ENCODE results near the gene DPAGT1. TPM values are rescaled to one million over a fixed set of nuclear protein-coding genes. Genes with fewer than 3 reads are reported as not detected.

Gene DPAGT1
- total RNA-seq, 1 donor from 2014 or later = 38.4 TPM

DNA sequence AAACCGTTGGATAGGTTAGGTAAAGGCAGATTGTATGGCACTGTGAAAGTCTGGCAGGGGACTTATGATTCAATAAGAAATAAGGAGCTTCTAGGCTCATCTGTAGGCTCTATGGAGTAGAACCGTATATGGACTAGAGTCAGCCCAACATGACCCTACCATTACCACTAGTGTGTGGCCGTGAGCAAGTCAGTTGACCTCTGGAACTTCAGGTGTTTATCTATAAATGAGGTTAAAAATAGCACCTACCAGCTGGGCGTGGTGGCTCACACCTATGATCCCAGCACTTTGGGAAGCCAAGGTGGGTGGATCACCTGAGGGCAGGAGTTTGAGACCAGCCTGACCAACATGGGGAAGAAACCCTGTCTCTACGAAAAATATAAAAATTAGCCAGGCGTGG, 24.2 kb upstream of the DPAGT1 start:
- Histone ChIP-seq H3K4me1 (peaks cover 10% of the 10 kb centered on the region), H3K9me3 (no peaks in the 10 kb centered on the region), H3K27ac (no peak overlapping the region), H3K36me3 (peaks cover 44% of the 10 kb centered on the region), H3K4me3 (no peak overlapping the region), H3K27me3 (no peaks in the 10 kb centered on the region)
- DNase-seq (no peak), ATAC-seq (no peak)
- intact Hi-C loops (cut with DNase I) = no loop called here
- TF ChIP-seq, protein P1, sequence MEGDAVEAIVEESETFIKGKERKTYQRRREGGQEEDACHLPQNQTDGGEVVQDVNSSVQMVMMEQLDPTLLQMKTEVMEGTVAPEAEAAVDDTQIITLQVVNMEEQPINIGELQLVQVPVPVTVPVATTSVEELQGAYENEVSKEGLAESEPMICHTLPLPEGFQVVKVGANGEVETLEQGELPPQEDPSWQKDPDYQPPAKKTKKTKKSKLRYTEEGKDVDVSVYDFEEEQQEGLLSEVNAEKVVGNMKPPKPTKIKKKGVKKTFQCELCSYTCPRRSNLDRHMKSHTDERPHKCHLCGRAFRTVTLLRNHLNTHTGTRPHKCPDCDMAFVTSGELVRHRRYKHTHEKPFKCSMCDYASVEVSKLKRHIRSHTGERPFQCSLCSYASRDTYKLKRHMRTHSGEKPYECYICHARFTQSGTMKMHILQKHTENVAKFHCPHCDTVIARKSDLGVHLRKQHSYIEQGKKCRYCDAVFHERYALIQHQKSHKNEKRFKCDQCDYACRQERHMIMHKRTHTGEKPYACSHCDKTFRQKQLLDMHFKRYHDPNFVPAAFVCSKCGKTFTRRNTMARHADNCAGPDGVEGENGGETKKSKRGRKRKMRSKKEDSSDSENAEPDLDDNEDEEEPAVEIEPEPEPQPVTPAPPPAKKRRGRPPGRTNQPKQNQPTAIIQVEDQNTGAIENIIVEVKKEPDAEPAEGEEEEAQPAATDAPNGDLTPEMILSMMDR (IDR thresholded peaks at IDR 0.05) = no peak

DNA sequence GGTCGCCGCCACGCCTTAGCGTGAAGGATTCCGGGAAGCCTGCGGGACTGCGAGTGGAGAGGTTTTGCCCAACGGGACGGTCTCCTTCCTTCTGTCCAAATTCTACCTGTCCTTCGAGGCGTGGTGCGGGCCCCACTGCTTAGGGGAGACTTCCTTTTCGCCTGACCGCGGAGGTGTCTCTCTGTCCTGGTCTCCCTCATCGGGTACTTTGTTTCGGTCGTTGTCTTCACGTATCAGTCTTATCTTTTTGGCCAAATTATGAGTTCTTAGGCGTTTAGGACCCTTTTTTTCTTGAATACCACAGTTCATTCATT, 20.1 kb upstream of the DPAGT1 start:
- Histone ChIP-seq H3K27ac (peak overlapping the region; percentile 70), H3K4me1 (peaks cover 14% of the 10 kb centered on the region), H3K36me3 (peaks cover 18% of the 10 kb centered on the region), H3K27me3 (no peaks in the 10 kb centered on the region), H3K9me3 (no peaks in the 10 kb centered on the region), H3K4me3 (peak overlapping the region; percentile 71)
- TF ChIP-seq, protein P1 (IDR thresholded peaks at IDR 0.05) = no peak
- no peak for DNase-seq
- no peak for ATAC-seq
- intact Hi-C loops (cut with DNase I) = loop anchor here (2.0 kb wide), 1 partner anchor 15 kb away; the partner anchor contains the start of gene C2CD2L

DNA sequence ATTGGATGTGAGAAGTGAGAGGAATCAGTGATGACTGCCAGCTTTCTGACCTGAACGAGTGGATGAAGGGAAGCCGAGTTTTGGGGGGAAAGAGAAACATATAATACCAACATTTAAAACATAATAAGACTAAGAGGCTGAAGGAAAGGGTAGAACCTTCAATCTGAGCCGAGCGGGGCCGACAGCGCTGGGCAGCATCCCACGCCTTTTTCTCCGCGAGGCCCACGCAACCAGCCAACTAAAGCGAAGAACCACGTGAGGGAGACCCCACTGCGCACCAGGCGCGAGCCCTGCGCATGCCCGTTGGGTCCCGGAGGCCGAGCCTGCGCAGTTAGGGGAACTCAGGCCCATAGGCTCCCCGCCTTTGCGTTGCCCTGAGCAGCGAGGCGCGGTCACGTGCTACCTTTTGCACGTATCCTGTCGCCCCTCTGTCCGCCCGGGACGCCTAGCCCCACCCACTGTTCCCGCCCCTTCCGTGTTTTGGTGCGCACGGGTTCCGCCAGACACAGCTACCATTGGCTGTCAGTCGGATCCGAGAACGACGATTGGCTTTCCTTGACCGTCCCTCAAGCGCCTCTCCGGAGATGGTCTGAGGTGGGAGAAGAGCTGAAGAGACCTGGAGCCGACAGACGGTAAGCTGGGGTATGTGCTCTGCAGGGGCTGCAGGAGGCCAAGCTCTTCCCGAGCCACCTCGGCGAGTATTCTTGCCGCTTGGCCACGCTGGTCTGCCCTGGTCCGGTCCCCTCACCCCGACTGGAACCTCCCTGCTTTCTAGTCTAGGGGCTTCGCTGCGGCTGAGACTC, 19.6 kb upstream of the DPAGT1 start, which contains the start of gene HINFP:
Gene HINFP (plus strand): TSS at position 573 of the 803 bp plus-strand sequence. CDS start 5,365 bp downstream, outside the sequence.
- Histone ChIP-seq H3K36me3 (peaks cover 23% of the 10 kb centered on the region), H3K4me3 (peak within 1 kb of the TSS; percentile 71), H3K4me1 (peaks cover 12% of the 10 kb centered on the region), H3K27ac (peak within 1 kb of the TSS; percentile 85), H3K27me3 (no peaks in the 10 kb centered on the region), H3K9me3 (no peaks in the 10 kb centered on the region)
- ATAC-seq = peak; percentile 99
- TF ChIP-seq, protein P1 (IDR thresholded peaks at IDR 0.05) = no peak
- intact Hi-C loops (cut with DNase I) = loop anchor here (2.0 kb wide), 1 partner anchor 14 kb away; the partner anchor contains the start of gene C2CD2L
- DNase-seq = peak; percentile 100

DNA sequence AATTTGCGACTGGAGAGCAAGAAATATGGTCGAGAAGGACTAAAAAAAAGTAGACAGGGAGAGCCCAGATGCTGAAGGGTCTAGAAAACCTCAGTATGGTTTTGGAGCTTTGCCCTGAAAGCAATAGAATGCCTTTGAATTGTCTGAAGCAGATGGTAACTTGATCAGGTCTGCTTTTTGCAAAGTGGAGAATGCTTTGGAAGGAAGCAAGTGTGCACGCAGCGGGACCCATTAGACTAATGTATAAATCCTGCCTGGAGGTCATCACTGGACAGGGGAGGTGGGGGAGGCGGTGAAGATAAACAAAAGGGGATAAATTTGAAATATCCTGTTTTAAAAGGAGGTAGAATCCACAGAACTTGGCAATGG, 19.0 kb upstream of the DPAGT1 start:
- H3K4me3 ChIP-seq = peak overlapping the region; percentile 71

DNA sequence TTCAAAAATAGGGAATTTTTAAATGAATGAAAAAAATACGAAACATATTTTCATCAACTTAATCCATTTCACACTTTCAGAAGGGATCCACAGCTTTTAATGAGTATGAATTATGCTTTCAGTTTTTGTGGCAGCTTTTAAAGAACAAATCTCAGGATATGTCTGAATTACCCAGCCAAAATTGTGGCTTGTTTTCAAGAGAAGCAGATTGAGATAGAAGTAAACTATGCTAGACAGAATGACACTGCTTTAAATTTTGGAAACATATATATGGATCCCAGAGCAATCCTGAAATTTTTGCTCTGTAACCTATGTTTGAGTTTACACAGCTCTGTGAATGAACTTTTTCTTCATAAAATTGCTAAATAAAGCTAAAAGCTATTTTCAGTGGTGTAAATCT, 17.3 kb upstream of the DPAGT1 start:
- Histone ChIP-seq H3K4me1 (peaks cover 12% of the 10 kb centered on the region), H3K27ac (no peak overlapping the region), H3K36me3 (peaks cover 31% of the 10 kb centered on the region), H3K27me3 (no peaks in the 10 kb centered on the region), H3K4me3 (no peak overlapping the region), H3K9me3 (no peaks in the 10 kb centered on the region)
- ATAC-seq (no peak), DNase-seq (no peak)
- intact Hi-C loops (cut with DNase I) = no loop called here
- TF ChIP-seq, protein P1 (IDR thresholded peaks at IDR 0.05) = no peak

More for the DNA sequence above, 19.0 kb upstream of the DPAGT1 start:
- H3K9me3 ChIP-seq = no peaks in the 10 kb centered on the region
- intact Hi-C loops (cut with DNase I) = loop anchor here (2.0 kb wide), 1 partner anchor 14 kb away; the partner anchor contains the start of gene C2CD2L
- H3K27ac ChIP-seq = peak overlapping the region; percentile 85
- DNase-seq (no peak), ATAC-seq (no peak)
- H3K4me1 ChIP-seq = peaks cover 12% of the 10 kb centered on the region
- H3K27me3 ChIP-seq = no peaks in the 10 kb centered on the region
- TF ChIP-seq, protein P1 (IDR thresholded peaks at IDR 0.05) = no peak
- H3K36me3 ChIP-seq = peaks cover 29% of the 10 kb centered on the region

Measured in upper lobe of right lung (tissue), 1 donor.